Caco-2 (cell line): ENCODE data around the gene YWHAG. TPM values are rescaled to one million over a fixed set of nuclear protein-coding genes. Genes with fewer than 3 reads are reported as not detected.

Source experiments
- BruUV-seq: library from RNA; stranded (reverse); fragments of 400-500 nt; replicated peaks from 2 replicates; lab custom pipeline; 2021; lab: Mats Ljungman, UMichigan
- CTCF ChIA-PET: fragments of 300-600 bp; sonication (Branson Sonifier 250); formaldehyde crosslinking; loops from one replicate; lab custom pipeline; 2022; ENCODE audit warnings: antibody characterized with exemption; lab: Charles Lee
- POLR2A ChIA-PET: fragments of 300-600 bp; sonication (Branson Sonifier 250); formaldehyde crosslinking; loops from one replicate; lab custom pipeline; 2022; ENCODE audit warnings: antibody characterized with exemption; lab: Charles Lee
- DNase-seq, 2 experiments: peaks; one replicate each; pipeline versions ENCODE4 v3.0.0 to v3.0.0-alpha.2; 2020 to 2022
- H3K27me3 ChIP-seq: replicated peaks from 2 replicates; pipeline ENCODE4 v1.6.0; 2011; ENCODE audit warnings: low read length; ENCODE audit not compliant: control insufficient read depth, insufficient read depth
- H3K36me3 ChIP-seq: 2 replicates; pipeline ENCODE4 v1.5.1; 2011; ENCODE audit warnings: low read length; ENCODE audit not compliant: control insufficient read depth, insufficient read depth
- H3K4me1 ChIP-seq: fragments of 250-450 bp; sonication (Bioruptor Pico); 2 replicates; pipeline ENCODE4 v1.5.1; 2020; ENCODE audit warnings: mild to moderate bottlenecking
- H3K4me3 ChIP-seq: 2 replicates; pipeline ENCODE4 v1.5.1; 2011; ENCODE audit warnings: low read depth, mild to moderate bottlenecking, control low read depth, low read length
- H3K9me3 ChIP-seq: fragments of 250-450 bp; sonication (Bioruptor Pico); 2 replicates; pipeline ENCODE4 v1.5.1; 2020; ENCODE audit warnings: mild to moderate bottlenecking, moderate library complexity
- H3K27ac Mint-ChIP-seq: one replicate; pipeline ENCODE4 v1.8.0; 2022; ENCODE audit warnings: mixed read lengths; ENCODE audit not compliant: unreplicated experiment
- H3K27me3 Mint-ChIP-seq: one replicate; pipeline ENCODE4 v1.8.0; 2022; ENCODE audit warnings: mixed read lengths; ENCODE audit not compliant: insufficient read depth, unreplicated experiment
- H3K36me3 Mint-ChIP-seq: one replicate; pipeline ENCODE4 v1.8.0; 2022; ENCODE audit warnings: mild to moderate bottlenecking, mixed read lengths; ENCODE audit not compliant: insufficient read depth, unreplicated experiment
- H3K4me1 Mint-ChIP-seq: one replicate; pipeline ENCODE4 v1.8.0; 2022; ENCODE audit warnings: low read depth, mixed read lengths; ENCODE audit not compliant: unreplicated experiment
- H3K4me3 Mint-ChIP-seq: one replicate; pipeline ENCODE4 v1.8.0; 2022; ENCODE audit warnings: mild to moderate bottlenecking, moderate library complexity, mixed read lengths; ENCODE audit not compliant: unreplicated experiment
- H3K9me3 Mint-ChIP-seq: one replicate; pipeline ENCODE4 v1.8.0; 2022; ENCODE audit warnings: mixed read lengths; ENCODE audit not compliant: unreplicated experiment
- intact Hi-C: fragments of 100-400 bp; cut with micrococcal nuclease; formaldehyde crosslinking; loops from one replicate; pipeline ENCODE4 v1.10.0; 2022; ENCODE audit not compliant: unreplicated experiment
- total RNA-seq: library from RNA; stranded (reverse); gene quantifications from 2 replicates; pipeline ENCODE4 v1.2.3, GENCODE V29; 2022
- TF ChIP-seq, protein P1 (sequence below), 2 experiments: fragments of 200-600 bp in 1 of 2; IDR thresholded peaks; 1 replicate in 1 of 2; 2 replicates in 1 of 2; pipeline versions ENCODE4 v1.5.1 to v1.8.0; 2011 to 2022; ENCODE audit warnings: antibody characterized with exemption in 1 of 2, control low read depth in 1 of 2, inconsistent platforms in 1 of 2, low read depth in 1 of 2, low read length in 1 of 2, mild to moderate bottlenecking in 1 of 2, moderate library complexity in 1 of 2; ENCODE audit not compliant: insufficient read depth in 1 of 2, severe bottlenecking in 1 of 2, unreplicated experiment in 1 of 2

Gene YWHAG
- total RNA-seq, 1 experiment from 2014 or later: 150 TPM

DNA sequence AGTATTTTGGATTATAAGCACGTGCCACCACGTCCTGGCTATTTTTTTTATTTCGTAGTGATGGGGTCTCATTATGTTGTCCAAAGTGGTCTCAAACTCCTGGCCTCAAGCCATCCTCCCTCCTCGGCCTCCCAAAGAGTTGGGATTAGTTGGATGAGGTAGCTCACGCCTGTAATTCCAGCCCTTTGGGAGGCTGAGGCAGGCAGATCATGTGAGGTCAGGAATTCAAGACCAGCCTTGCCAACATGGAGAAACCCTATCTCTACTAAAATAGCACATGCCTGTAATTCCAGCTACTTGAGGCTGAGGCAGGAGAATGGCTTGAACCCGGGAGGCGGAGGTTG, 21.8 kb upstream of the YWHAG start:
- Mint-ChIP-seq H3K4me1 (no peaks in the 10 kb centered on the region), H3K27ac (peak overlapping the region; percentile 83), H3K4me3 (peak overlapping the region; percentile 69), H3K9me3 (no peaks in the 10 kb centered on the region), H3K27me3 (no peaks in the 10 kb centered on the region), H3K36me3 (no peaks in the 10 kb centered on the region)
- no peaks in the 10 kb centered on the region for H3K9me3 ChIP-seq
- TF ChIP-seq, protein P1, sequence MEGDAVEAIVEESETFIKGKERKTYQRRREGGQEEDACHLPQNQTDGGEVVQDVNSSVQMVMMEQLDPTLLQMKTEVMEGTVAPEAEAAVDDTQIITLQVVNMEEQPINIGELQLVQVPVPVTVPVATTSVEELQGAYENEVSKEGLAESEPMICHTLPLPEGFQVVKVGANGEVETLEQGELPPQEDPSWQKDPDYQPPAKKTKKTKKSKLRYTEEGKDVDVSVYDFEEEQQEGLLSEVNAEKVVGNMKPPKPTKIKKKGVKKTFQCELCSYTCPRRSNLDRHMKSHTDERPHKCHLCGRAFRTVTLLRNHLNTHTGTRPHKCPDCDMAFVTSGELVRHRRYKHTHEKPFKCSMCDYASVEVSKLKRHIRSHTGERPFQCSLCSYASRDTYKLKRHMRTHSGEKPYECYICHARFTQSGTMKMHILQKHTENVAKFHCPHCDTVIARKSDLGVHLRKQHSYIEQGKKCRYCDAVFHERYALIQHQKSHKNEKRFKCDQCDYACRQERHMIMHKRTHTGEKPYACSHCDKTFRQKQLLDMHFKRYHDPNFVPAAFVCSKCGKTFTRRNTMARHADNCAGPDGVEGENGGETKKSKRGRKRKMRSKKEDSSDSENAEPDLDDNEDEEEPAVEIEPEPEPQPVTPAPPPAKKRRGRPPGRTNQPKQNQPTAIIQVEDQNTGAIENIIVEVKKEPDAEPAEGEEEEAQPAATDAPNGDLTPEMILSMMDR (IDR thresholded peaks at IDR 0.05; ENCODE audit: insufficient read depth in 1 of 2, low read depth in 1 of 2, low read length in 1 of 2, severe bottlenecking in 1 of 2, unreplicated experiment in 1 of 2): no peak
- H3K4me3 ChIP-seq: no peak overlapping the region
- CTCF ChIA-PET: no interaction called here
- intact Hi-C loops: no loop called here
- no peaks in the 10 kb centered on the region for H3K36me3 ChIP-seq
- BruUV-seq: no TSS peak
- no peak for DNase-seq
- peaks cover 19% of the 10 kb centered on the region for H3K4me1 ChIP-seq
- H3K27me3 ChIP-seq: no peaks in the 10 kb centered on the region
- POLR2A ChIA-PET: no interaction called here

DNA sequence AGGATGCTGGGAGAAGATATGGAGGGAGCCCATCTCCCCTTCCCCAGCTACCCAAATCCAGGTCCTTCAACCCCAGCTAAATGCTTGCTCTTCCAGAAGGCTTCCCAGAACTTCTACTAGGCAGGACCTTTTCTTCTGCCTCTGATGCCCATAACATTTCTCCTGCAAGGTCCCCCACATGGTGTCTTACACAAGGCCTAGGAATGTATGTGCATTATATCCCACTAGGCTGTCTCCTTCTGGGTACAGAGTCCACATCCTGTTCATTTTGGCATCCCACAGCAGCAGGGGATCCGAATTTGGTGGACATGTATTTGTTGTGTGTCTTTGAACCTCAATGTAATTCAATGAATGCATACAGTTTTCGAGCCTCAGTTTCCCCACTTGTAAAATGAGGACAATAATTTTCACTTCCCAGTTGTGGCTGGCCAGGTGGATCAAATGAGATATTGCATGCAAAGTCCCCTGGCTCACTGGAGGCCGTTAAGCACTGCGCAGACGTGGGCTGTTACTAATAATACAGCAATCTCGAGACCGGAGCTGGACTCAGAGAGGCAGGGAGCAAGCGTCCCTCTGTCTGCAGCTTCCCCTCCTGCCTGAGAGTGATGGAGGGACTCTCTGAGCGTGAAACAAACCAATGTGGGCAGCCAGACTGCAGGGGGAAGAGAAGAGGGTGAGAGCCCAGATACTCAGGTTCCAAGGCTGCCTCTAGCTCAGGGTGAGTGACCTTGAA, 18.6 kb upstream of the YWHAG start:
- Mint-ChIP-seq H3K4me3 (no peak overlapping the region), H3K27me3 (no peaks in the 10 kb centered on the region), H3K36me3 (peaks cover 9% of the 10 kb centered on the region), H3K27ac (no peak overlapping the region), H3K4me1 (peaks cover 11% of the 10 kb centered on the region), H3K9me3 (no peaks in the 10 kb centered on the region)
- no peaks in the 10 kb centered on the region for H3K9me3 ChIP-seq
- H3K4me1 ChIP-seq: peaks cover 25% of the 10 kb centered on the region
- no peak overlapping the region for H3K4me3 ChIP-seq
- BruUV-seq: no TSS peak
- CTCF ChIA-PET: interaction anchor here (0.7 to 0.9 kb wide), 2 partner anchors 12 to 18 kb away, joined by 3 to 4 read pairs; partner anchors contain the start of gene YWHAG
- intact Hi-C loops: no loop called here
- DNase-seq: no peak
- POLR2A ChIA-PET: no interaction called here
- no peaks in the 10 kb centered on the region for H3K27me3 ChIP-seq
- TF ChIP-seq, protein P1 (IDR thresholded peaks at IDR 0.05; ENCODE audit: insufficient read depth in 1 of 2, low read depth in 1 of 2, low read length in 1 of 2, severe bottlenecking in 1 of 2, unreplicated experiment in 1 of 2): no peak
- no peaks in the 10 kb centered on the region for H3K36me3 ChIP-seq

DNA sequence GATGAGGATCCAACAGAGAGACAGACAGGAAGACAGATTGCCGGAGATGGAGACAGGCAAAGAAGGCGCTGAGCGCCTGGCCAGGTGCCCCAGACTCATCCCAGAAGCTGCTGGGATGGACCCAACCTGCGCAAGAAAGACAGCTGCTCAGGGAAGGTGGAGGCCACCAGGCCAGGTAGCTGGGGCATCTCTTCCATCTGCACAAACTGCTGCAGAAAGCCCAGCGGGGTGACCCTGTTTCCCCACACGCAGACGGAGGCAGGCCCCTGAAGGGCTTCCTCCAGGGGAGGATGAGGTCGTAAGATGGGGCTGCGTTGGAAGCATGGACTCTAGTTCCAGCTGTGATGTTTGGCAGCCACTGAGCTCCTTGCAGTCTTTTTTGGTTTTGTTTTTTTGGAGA, 16.5 kb upstream of the YWHAG start:
- H3K27me3 Mint-ChIP-seq: no peaks in the 10 kb centered on the region
- no TSS peak for BruUV-seq
- peaks cover 11% of the 10 kb centered on the region for H3K4me1 Mint-ChIP-seq
- Histone ChIP-seq H3K9me3 (no peaks in the 10 kb centered on the region), H3K27me3 (no peaks in the 10 kb centered on the region), H3K4me3 (no peak overlapping the region), H3K36me3 (no peaks in the 10 kb centered on the region), H3K4me1 (peaks cover 16% of the 10 kb centered on the region)
- ChIA-PET CTCF (no interaction called here), POLR2A (interaction anchor here (0.8 kb wide), 1 partner anchor 17 kb away, joined by 3 read pairs; no protein-coding TSS in a partner anchor)
- H3K9me3 Mint-ChIP-seq: no peaks in the 10 kb centered on the region
- no peak overlapping the region for H3K27ac Mint-ChIP-seq
- no peak overlapping the region for H3K4me3 Mint-ChIP-seq
- TF ChIP-seq, protein P1 (IDR thresholded peaks at IDR 0.05; ENCODE audit: insufficient read depth in 1 of 2, low read depth in 1 of 2, low read length in 1 of 2, severe bottlenecking in 1 of 2, unreplicated experiment in 1 of 2): no peak
- DNase-seq: no peak
- intact Hi-C loops: no loop called here
- H3K36me3 Mint-ChIP-seq: peaks cover 9% of the 10 kb centered on the region
